Small intestine (tissue), 7 donors: Measurements from ENCODE around the gene ABCC6. TPM values are rescaled to one million over a fixed set of nuclear protein-coding genes. Genes with fewer than 3 reads are reported as not detected.
"Not testable (repeated sequence)": the region's sequence is repeated elsewhere in the genome, so short reads cannot be mapped to it uniquely, and the experiment has no call there.

ENCODE experiments used
- DNase-seq, 2 donors: peaks; one replicate each; pipeline versions ENCODE4 v3.0.0 to v3.0.0-alpha.2; 2013
- FAIRE-seq: peaks from 2 replicates; lab custom pipeline; 2012; peaks lifted over from hg19 to GRCh38; lab: Jason Lieb, UNC
- H3K27ac ChIP-seq, 3 donors: one replicate each; pipeline ENCODE4 v1.5.1; 2013; ENCODE audit warnings: low read length in 2 of 3, mild to moderate bottlenecking in 2 of 3, control low read depth in 1 of 3, inconsistent platforms in 1 of 3, low read depth in 1 of 3, moderate library complexity in 1 of 3
- H3K27me3 ChIP-seq, 3 donors: one replicate each; pipeline ENCODE4 v1.6.1; 2013; ENCODE audit warnings: low read length in 3 of 3, inconsistent platforms in 1 of 3; ENCODE audit not compliant: control insufficient read depth in 3 of 3, insufficient read depth in 3 of 3
- H3K36me3 ChIP-seq, 3 donors: one replicate each; pipeline ENCODE4 v1.6.1; 2013; ENCODE audit warnings: low read length in 3 of 3, inconsistent platforms in 1 of 3, low read depth in 1 of 3, mild to moderate bottlenecking in 1 of 3, moderate library complexity in 1 of 3; ENCODE audit not compliant: control insufficient read depth in 3 of 3, insufficient read depth in 2 of 3
- H3K4me1 ChIP-seq, 3 donors: one replicate each; pipeline ENCODE4 v1.6.1; 2013; ENCODE audit warnings: low read length in 2 of 3, inconsistent platforms in 1 of 3, low read depth in 1 of 3, mild to moderate bottlenecking in 1 of 3, moderate library complexity in 1 of 3; ENCODE audit not compliant: control insufficient read depth in 3 of 3, insufficient read depth in 2 of 3
- H3K4me3 ChIP-seq, 3 donors: one replicate each; pipeline ENCODE4 v1.5.1; 2013; ENCODE audit warnings: low read length in 3 of 3, control low read depth in 1 of 3, inconsistent platforms in 1 of 3, low read depth in 1 of 3, mild to moderate bottlenecking in 1 of 3, moderate library complexity in 1 of 3
- H3K9me3 ChIP-seq, 2 donors: one replicate each; pipeline ENCODE4 v1.6.1; 2013; ENCODE audit warnings: low read depth in 1 of 2, low read length in 1 of 2; ENCODE audit not compliant: control insufficient read depth in 2 of 2, insufficient read depth in 1 of 2
- WGBS, 3 donors: extraction: QIAGEN DNeasy Blood & Tissue Kit; methylation state at CpG; one replicate each; pipeline ENCODE4 v1.1.7; 2013; 5-methylcytosine and 5-hydroxymethylcytosine counted together
- polyA plus RNA-seq, 4 donors: library from polyadenylated mRNA; stranded (reverse) in 3 of 4; unstranded in 1 of 4; fragments of 200-250 nt in 3 of 4; fragments of 120-200 nt in 1 of 4; gene quantifications; one replicate each; pipeline versions ENCODE4 v1.2.1 to v1.2.3, GENCODE V29; 2013
- donor health status: healthy with polysubstance abuse.
- donor health status: control.
- donor health status: control.
- donor health status: Bipolar disorder and iron deficiency.
- donor health status: healthy.

ABCC6 gene
- polyA plus RNA-seq, 4 donors, result 10.7 to 100 (median 57.8) TPM

GRCh38 chr16:16107839-16108238 is 115.5 kb downstream of the ABCC6 start:
- Histone ChIP-seq H3K4me3 (no peak overlapping the region), H3K9me3 (no peaks in the 10 kb centered on the region), H3K4me1 (no peaks in the 10 kb centered on the region), H3K27me3 (no peaks in the 10 kb centered on the region), H3K27ac (no peak overlapping the region), H3K36me3 (peaks cover 0 to 33% (median 31%) of the 10 kb centered on the region in 3 donors)
- WGBS, 3 donors, result 84 to 95% (median 85%) methylated on average over 6 of the region's 6 CpGs
- FAIRE-seq, result no peak
- no peak for DNase-seq

- no peaks in the 10 kb centered on the region for H3K27me3 ChIP-seq
- peaks cover 0 to 27% (median 26%) of the 10 kb centered on the region in 3 donors for H3K36me3 ChIP-seq
- FAIRE-seq (no peak), DNase-seq (no peak)
- no peak overlapping the region for H3K27ac ChIP-seq
- H3K9me3 ChIP-seq, result no peaks in the 10 kb centered on the region
- H3K4me3 ChIP-seq, result no peak overlapping the region
- no peaks in the 10 kb centered on the region for H3K4me1 ChIP-seq
- 96 to 97% (median 96%) methylated on average over 6 of the region's 6 CpGs for WGBS, 3 donors
These were observed 116.8 kb downstream of the ABCC6 start for GRCh38 chr16:16106466-16106865.

GRCh38 chr16:16105646-16106045 is 117.6 kb downstream of the ABCC6 start:
- no peaks in the 10 kb centered on the region for H3K9me3 ChIP-seq
- WGBS, 3 donors, result 86 to 95% (median 89%) methylated on average over 14 of the region's 14 CpGs
- DNase-seq (no peak), FAIRE-seq (no peak)
- peaks cover 0 to 21% (median 21%) of the 10 kb centered on the region in 3 donors for H3K36me3 ChIP-seq
- no peaks in the 10 kb centered on the region for H3K4me1 ChIP-seq
- H3K27ac ChIP-seq, result no peak overlapping the region
- H3K4me3 ChIP-seq, result no peak overlapping the region
- H3K27me3 ChIP-seq, result no peaks in the 10 kb centered on the region

GRCh38 chr16:16104804-16105141 is 118.5 kb downstream of the ABCC6 start:
- DNase-seq, H3K27me3 ChIP-seq, FAIRE-seq, H3K4me1 ChIP-seq, H3K9me3 ChIP-seq, H3K27ac ChIP-seq, H3K4me3 ChIP-seq: not testable (repeated sequence)
- WGBS, 3 donors, result 93 to 99% (median 98%) methylated on average over 7 to 21 of the region's 21 CpGs
- peaks cover 0 to 21% (median 21%) of the 10 kb centered on the region in 3 donors for H3K36me3 ChIP-seq

- H3K36me3 ChIP-seq, result peaks cover 0 to 21% (median 16%) of the 10 kb centered on the region in 3 donors
- H3K4me1 ChIP-seq, H3K4me3 ChIP-seq, H3K27ac ChIP-seq, FAIRE-seq, H3K27me3 ChIP-seq, H3K9me3 ChIP-seq, DNase-seq: not testable (repeated sequence)
- WGBS, 3 donors, result 88 to 94% (median 90%) methylated on average over 15 to 16 of the region's 16 CpGs
These were observed 119.0 kb downstream of the ABCC6 start for GRCh38 chr16:16104132-16104803.

GRCh38 chr16:16102738-16103137 is 120.6 kb downstream of the ABCC6 start:
- H3K9me3 ChIP-seq, result no peaks in the 10 kb centered on the region
- no peaks in the 10 kb centered on the region for H3K4me1 ChIP-seq
- WGBS, 3 donors, result 94 to 100% (median 96%) methylated on average over 4 of the region's 4 CpGs
- no peaks in the 10 kb centered on the region for H3K27me3 ChIP-seq
- H3K27ac ChIP-seq, result no peak overlapping the region
- DNase-seq (no peak), FAIRE-seq (no peak)
- no peak overlapping the region for H3K4me3 ChIP-seq
- peaks cover 0 to 20% (median 16%) of the 10 kb centered on the region in 3 donors for H3K36me3 ChIP-seq

- H3K27ac ChIP-seq, result no peak overlapping the region
- 80 to 88% (median 85%) methylated on average over 5 of the region's 5 CpGs for WGBS, 3 donors
- no peak for DNase-seq
- no peaks in the 10 kb centered on the region for H3K4me1 ChIP-seq
- H3K36me3 ChIP-seq, result peaks cover 0 to 24% (median 15%) of the 10 kb centered on the region in 3 donors
- no peaks in the 10 kb centered on the region for H3K27me3 ChIP-seq
- FAIRE-seq, result no peak
- no peak overlapping the region for H3K4me3 ChIP-seq
- no peaks in the 10 kb centered on the region for H3K9me3 ChIP-seq
These were observed 121.7 kb downstream of the ABCC6 start for GRCh38 chr16:16101585-16101984.

GRCh38 chr16:16100631-16101030 is 122.7 kb downstream of the ABCC6 start:
- 75 to 91% (median 82%) methylated on average over 8 of the region's 8 CpGs for WGBS, 3 donors
- Histone ChIP-seq H3K4me1 (no peaks in the 10 kb centered on the region), H3K27me3 (no peaks in the 10 kb centered on the region), H3K9me3 (no peaks in the 10 kb centered on the region), H3K4me3 (no peak overlapping the region), H3K36me3 (peaks cover 0 to 24% (median 14%) of the 10 kb centered on the region in 3 donors), H3K27ac (no peak overlapping the region)
- no peak for FAIRE-seq
- DNase-seq, result no peak

- FAIRE-seq, result no peak
- DNase-seq, result no peak
- no peaks in the 10 kb centered on the region for H3K27me3 ChIP-seq
- H3K9me3 ChIP-seq, result no peaks in the 10 kb centered on the region
- no peak overlapping the region for H3K27ac ChIP-seq
- peaks cover 0 to 27% (median 10%) of the 10 kb centered on the region in 3 donors for H3K36me3 ChIP-seq
- H3K4me1 ChIP-seq, result no peaks in the 10 kb centered on the region
- WGBS, 3 donors, result 93 to 95% (median 95%) methylated on average over 4 of the region's 4 CpGs
- H3K4me3 ChIP-seq, result no peak overlapping the region
These were observed 124.0 kb downstream of the ABCC6 start for GRCh38 chr16:16099320-16099719.
